Thyroid gland (tissue), 4 donors: ENCODE data around the gene ABCC11. TPM values are rescaled to one million over a fixed set of nuclear protein-coding genes. Genes with fewer than 3 reads are reported as not detected.

Experiments
- DNase-seq, 2 donors: peaks; one replicate each; pipeline ENCODE4 v3.0.0-alpha.2; 2019
- H3K27ac ChIP-seq, 3 donors: fragments of 200-600 bp; sonication (generic); 1 replicate in 2 of 3; 2 replicates in 1 of 3; pipeline ENCODE4 v1.5.1; 2016 to 2019; ENCODE audit warnings: mild to moderate bottlenecking in 1 of 3, moderate library complexity in 1 of 3
- H3K27me3 ChIP-seq: fragments of 200-600 bp; sonication (generic); one replicate; pipeline ENCODE4 v1.5.1; 2019
- H3K36me3 ChIP-seq, 2 donors: fragments of 200-600 bp; sonication (generic); one replicate each; pipeline ENCODE4 v1.5.1; 2016 to 2019
- H3K4me1 ChIP-seq, 2 donors: fragments of 200-600 bp; sonication (generic); one replicate each; pipeline ENCODE4 v1.5.1; 2017 to 2019
- H3K4me3 ChIP-seq, 3 donors: fragments of 200-600 bp; sonication (generic); replicated peaks in 1 of 3; 1 replicate in 2 of 3; 2 replicates in 1 of 3; pipeline ENCODE4 v1.5.1; 2016; ENCODE audit warnings: mild to moderate bottlenecking in 1 of 3
- H3K9me3 ChIP-seq: fragments of 200-600 bp; sonication (generic); one replicate; pipeline ENCODE4 v1.5.1; 2017
- POLR2A ChIP-seq, 2 donors: fragments of 450-650 bp; IDR thresholded peaks; one replicate each; pipeline ENCODE4 v1.6.1; 2017; ENCODE audit warnings: antibody characterized with exemption in 2 of 2, mild to moderate bottlenecking in 2 of 2, moderate library complexity in 1 of 2
- WGBS, 2 donors: methylation state at CpG; one replicate each; pipeline ENCODE4 v1.1.5; 2017; 5-methylcytosine and 5-hydroxymethylcytosine counted together
- intact Hi-C: fragments of 100-400 bp; cut with DNase I; formaldehyde crosslinking; loops from one replicate; pipeline ENCODE4 v1.15.1; 2023
- total RNA-seq, 4 donors: library from RNA; depleted of rRNA; stranded (reverse); fragments of >200 nt; gene quantifications; one replicate each; pipeline ENCODE4 v1.2.3, GENCODE V29; 2016
- TF ChIP-seq, protein P1 (sequence below), 6 experiments: fragments of 200-600 bp in 3 of 6; fragments of 450-650 bp in 3 of 6; sonication (generic) in 3 of 6; IDR thresholded peaks; one replicate each; pipeline ENCODE4 v1.5.1; 2016 to 2019; ENCODE audit warnings: antibody characterized with exemption in 6 of 6, mild to moderate bottlenecking in 2 of 6, inconsistent platforms in 1 of 6, moderate library complexity in 1 of 6

ABCC11 gene
- total RNA-seq, 4 donors from 2014 or later, result 0.27 TPM; not detected in 3

DNA sequence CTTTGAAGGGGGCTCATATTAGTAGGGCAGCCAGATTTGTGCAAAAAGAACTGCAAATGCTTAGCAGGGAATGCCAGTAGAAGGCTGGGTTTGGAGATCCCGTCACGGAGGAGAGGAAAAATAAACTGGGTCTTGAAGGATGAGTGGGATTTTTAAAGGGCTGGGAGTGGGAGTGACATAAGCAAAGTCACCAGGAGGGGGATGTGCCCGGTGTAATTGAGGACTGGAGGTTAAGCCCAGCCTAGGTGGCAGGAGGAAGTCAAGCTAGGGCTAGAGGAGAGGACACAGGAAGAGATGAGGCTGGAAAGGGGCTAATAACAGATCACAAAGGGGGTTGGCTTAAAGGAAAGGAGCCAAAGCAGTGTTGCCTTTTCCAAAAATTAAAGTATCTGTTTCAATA lies 26.4 kb downstream of the ABCC11 start:
- H3K36me3 ChIP-seq, result no peaks in the 10 kb centered on the region
- no peaks in the 10 kb centered on the region for H3K27me3 ChIP-seq
- H3K27ac ChIP-seq, result no peak overlapping the region
- no peaks in the 10 kb centered on the region for H3K4me1 ChIP-seq
- TF ChIP-seq, protein P1, sequence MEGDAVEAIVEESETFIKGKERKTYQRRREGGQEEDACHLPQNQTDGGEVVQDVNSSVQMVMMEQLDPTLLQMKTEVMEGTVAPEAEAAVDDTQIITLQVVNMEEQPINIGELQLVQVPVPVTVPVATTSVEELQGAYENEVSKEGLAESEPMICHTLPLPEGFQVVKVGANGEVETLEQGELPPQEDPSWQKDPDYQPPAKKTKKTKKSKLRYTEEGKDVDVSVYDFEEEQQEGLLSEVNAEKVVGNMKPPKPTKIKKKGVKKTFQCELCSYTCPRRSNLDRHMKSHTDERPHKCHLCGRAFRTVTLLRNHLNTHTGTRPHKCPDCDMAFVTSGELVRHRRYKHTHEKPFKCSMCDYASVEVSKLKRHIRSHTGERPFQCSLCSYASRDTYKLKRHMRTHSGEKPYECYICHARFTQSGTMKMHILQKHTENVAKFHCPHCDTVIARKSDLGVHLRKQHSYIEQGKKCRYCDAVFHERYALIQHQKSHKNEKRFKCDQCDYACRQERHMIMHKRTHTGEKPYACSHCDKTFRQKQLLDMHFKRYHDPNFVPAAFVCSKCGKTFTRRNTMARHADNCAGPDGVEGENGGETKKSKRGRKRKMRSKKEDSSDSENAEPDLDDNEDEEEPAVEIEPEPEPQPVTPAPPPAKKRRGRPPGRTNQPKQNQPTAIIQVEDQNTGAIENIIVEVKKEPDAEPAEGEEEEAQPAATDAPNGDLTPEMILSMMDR (IDR thresholded peaks at IDR 0.05), result no peak
- no peak for TF ChIP-seq POLR2A (IDR thresholded peaks at IDR 0.05)
- WGBS, 2 donors, result 53 to 59% methylated on average over 3 of the region's 3 CpGs
- H3K4me3 ChIP-seq, result no peak overlapping the region
- intact Hi-C loops, result no loop called here
- H3K9me3 ChIP-seq, result no peaks in the 10 kb centered on the region
- DNase-seq, result no peak

DNA sequence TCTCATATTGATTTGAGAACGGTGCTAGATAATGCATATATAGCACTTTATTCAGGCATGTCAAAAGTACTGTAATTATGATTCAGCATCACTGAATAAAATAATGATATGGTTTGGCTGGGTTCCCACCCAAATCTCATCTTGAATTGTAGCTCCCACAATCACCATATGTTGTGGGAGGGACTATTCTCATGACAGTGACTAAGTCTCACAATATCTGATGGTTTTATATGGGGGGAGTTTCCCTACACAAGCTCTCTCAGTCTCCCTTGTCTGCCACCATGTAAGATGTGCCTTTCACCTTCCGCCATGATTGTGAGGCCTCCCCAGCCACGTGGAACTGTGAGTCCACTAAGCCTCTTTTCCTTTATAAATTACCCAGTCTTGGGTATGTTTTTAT lies 28.9 kb downstream of the ABCC11 start:
- H3K4me3 ChIP-seq, result no peak overlapping the region
- H3K4me1 ChIP-seq, result no peaks in the 10 kb centered on the region
- no peak for DNase-seq
- no peaks in the 10 kb centered on the region for H3K36me3 ChIP-seq
- WGBS, 2 donors, result 87 to 91% methylated on average over 3 of the region's 3 CpGs
- intact Hi-C loops, result no loop called here
- no peaks in the 10 kb centered on the region for H3K9me3 ChIP-seq
- no peaks in the 10 kb centered on the region for H3K27me3 ChIP-seq
- TF ChIP-seq, protein P1 (IDR thresholded peaks at IDR 0.05), result no peak
- TF ChIP-seq POLR2A (IDR thresholded peaks at IDR 0.05), result no peak
- no peak overlapping the region for H3K27ac ChIP-seq

DNA sequence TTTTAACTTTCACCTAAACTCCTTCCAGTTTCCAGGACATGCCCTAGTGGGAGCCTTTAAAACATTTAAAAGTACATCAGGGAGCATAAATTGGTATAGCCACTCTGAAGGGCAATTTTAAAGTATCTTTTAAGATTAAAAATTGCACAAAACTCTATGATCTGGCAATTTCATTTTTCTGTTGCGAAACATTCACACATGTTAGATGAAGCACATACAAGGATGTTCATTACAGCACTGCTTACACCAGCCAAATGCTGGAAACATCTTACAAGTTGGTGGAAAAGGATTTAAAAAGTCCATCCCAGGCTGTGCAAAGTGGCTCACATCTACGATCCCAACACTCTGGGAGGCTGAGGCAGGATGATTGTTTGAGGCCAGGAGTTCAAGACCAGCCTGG lies 29.6 kb downstream of the ABCC11 start:
- intact Hi-C loops, result no loop called here
- TF ChIP-seq POLR2A (IDR thresholded peaks at IDR 0.05), result no peak
- TF ChIP-seq, protein P1 (IDR thresholded peaks at IDR 0.05), result no peak
- H3K4me1 ChIP-seq, result no peaks in the 10 kb centered on the region
- no peaks in the 10 kb centered on the region for H3K36me3 ChIP-seq
- H3K27me3 ChIP-seq, result no peaks in the 10 kb centered on the region
- 76 to 92% methylated on average over 2 of the region's 2 CpGs for WGBS, 2 donors
- no peak overlapping the region for H3K4me3 ChIP-seq
- no peaks in the 10 kb centered on the region for H3K9me3 ChIP-seq
- DNase-seq, result no peak
- H3K27ac ChIP-seq, result no peak overlapping the region

DNA sequence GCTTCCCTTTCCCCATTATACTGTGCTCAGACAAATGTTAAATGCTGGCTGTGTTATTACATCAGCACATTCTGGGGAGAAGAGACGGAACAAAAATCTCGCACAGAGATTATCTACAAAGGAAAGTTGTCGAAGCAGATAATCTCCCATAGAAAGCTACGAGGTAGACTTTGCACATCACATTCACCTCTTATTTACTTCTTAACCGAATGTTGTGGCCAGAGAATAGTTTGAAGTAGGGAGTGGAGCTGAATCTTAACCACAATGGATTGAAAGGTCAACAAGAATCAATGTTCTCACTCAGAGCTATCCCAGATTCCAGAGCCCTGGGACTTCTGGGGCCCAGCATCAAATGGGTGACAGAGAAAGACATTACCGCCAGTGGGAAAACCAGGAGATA lies 31.6 kb downstream of the ABCC11 start:
- Histone ChIP-seq H3K36me3 (no peaks in the 10 kb centered on the region), H3K27me3 (no peaks in the 10 kb centered on the region), H3K4me3 (no peak overlapping the region), H3K27ac (no peak overlapping the region), H3K4me1 (no peaks in the 10 kb centered on the region), H3K9me3 (no peaks in the 10 kb centered on the region)
- TF ChIP-seq, protein P1 (IDR thresholded peaks at IDR 0.05), result no peak
- TF ChIP-seq POLR2A (IDR thresholded peaks at IDR 0.05), result no peak
- WGBS, 2 donors, result 81 to 91% methylated on average over 6 of the region's 6 CpGs
- no peak for DNase-seq
- intact Hi-C loops, result no loop called here

DNA sequence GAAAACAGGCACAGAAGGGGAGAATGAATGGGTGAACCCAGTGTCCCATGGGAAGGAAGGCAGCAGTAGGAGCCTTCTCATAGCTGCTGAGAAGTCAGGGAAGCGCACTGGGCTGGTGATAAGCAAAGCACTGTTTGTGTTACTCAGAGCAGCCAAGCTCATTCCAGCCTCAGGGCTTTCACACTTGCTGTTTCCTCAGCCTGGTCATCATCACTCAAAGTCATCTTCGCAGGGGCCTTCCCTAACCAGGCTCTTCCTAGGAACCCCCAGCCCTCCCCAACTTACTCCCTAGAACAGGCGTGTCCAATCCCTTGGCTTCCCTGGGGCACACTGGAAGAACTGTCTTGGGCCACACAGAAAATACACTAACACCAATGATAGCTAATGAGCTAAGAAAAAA lies 35.3 kb downstream of the ABCC11 start:
- Histone ChIP-seq H3K36me3 (no peaks in the 10 kb centered on the region), H3K27me3 (no peaks in the 10 kb centered on the region), H3K4me1 (no peaks in the 10 kb centered on the region), H3K9me3 (no peaks in the 10 kb centered on the region), H3K4me3 (no peak overlapping the region), H3K27ac (no peak overlapping the region)
- intact Hi-C loops, result no loop called here
- no peak for TF ChIP-seq POLR2A (IDR thresholded peaks at IDR 0.05)
- no peak for DNase-seq
- 85 to 95% methylated on average over 3 of the region's 3 CpGs for WGBS, 2 donors

DNA sequence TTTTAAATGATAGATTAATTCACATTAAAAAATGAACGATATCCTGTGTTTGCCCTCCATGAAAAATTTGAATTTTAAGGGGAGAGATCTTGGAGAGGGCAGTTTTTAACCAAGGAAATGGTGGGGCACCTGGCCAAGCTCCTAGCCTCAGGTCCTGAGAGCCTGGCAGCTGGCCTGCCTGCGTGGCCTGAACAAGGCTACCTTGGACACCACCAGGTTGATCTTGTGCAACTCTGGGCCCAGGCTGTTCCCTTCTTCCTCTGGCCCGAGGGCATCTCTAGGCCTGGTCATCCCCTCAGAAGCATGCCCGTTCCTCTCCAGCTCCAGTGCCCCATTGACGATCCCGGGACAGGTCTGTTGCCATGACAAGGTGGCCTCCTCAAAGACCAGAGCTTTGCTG lies 36.6 kb downstream of the ABCC11 start:
- H3K36me3 ChIP-seq, result no peaks in the 10 kb centered on the region
- intact Hi-C loops, result no loop called here
- no peaks in the 10 kb centered on the region for H3K4me1 ChIP-seq
- no peak overlapping the region for H3K4me3 ChIP-seq
- H3K9me3 ChIP-seq, result no peaks in the 10 kb centered on the region
- no peak overlapping the region for H3K27ac ChIP-seq
- DNase-seq, result peak; percentile 4 to 6
- no peaks in the 10 kb centered on the region for H3K27me3 ChIP-seq
- WGBS, 2 donors, result 80 to 88% methylated on average over 5 to 6 of the region's 6 CpGs
- TF ChIP-seq, protein P1 (IDR thresholded peaks at IDR 0.05), result no peak
- TF ChIP-seq POLR2A (IDR thresholded peaks at IDR 0.05), result no peak
